CMK (cell line): Measurements from ENCODE around the gene MED28.

ENCODE experiments used
- DNase-seq: peaks from one replicate; pipeline ENCODE4 v3.0.0-alpha.2; 2010; ENCODE audit warnings: low read depth

Gene MED28

GRCh38 chr4:17667253-17667652, 52.8 kb downstream of the MED28 start:
- DNase-seq: no peak

GRCh38 chr4:17667653-17668201, 53.3 kb downstream of the MED28 start:
- no peak for DNase-seq

- no peak for DNase-seq
Measured at GRCh38 chr4:17670423-17670822, 56.0 kb downstream of the MED28 start.

GRCh38 chr4:17680559-17681280, 66.3 kb downstream of the MED28 start:
- DNase-seq: no peak

GRCh38 chr4:17681281-17682221, 67.1 kb downstream of the MED28 start:
- no peak for DNase-seq

GRCh38 chr4:17682222-17682566, 67.8 kb downstream of the MED28 start:
- DNase-seq: no peak
